GM13977 (cell line): ENCODE results near the gene SLX1A.
A peak's percentile ranks its signal among the peaks of the same experiment; 100 is the strongest.

Experiments used
- DNase-seq: peaks from one replicate; pipeline ENCODE4 v3.0.0; 2012; ENCODE audit warnings: low spot score
- CTCF ChIP-seq: IDR thresholded peaks from 2 replicates; pipeline ENCODE4 v1.5.1; 2012; ENCODE audit warnings: mild to moderate bottlenecking, control low read depth; ENCODE audit not compliant: insufficient read depth; ENCODE audit errors: extremely low read depth, missing control alignments
- in situ Hi-C: fragments of 300-500 bp; cut with MboI; formaldehyde crosslinking; loops from one replicate; pipeline ENCODE4 v1.12.0; 2022; ENCODE audit warnings: low sequenced_read_pairs, low pct_unique_long_range_greater_than_20kb, mixed read lengths, inconsistent platforms; ENCODE audit not compliant: unreplicated experiment

The SLX1A gene

GRCh38 chr16:30184891-30185682 lies 8.6 kb upstream of the SLX1A start:
- DNase-seq: peak; percentile 37
- no peak for TF ChIP-seq CTCF
- in situ Hi-C loops: no loop called here

- DNase-seq: peak; percentile 90
- in situ Hi-C loops: no loop called here
- no peak for TF ChIP-seq CTCF
Measured at GRCh38 chr16:30185683-30186421, 7.8 kb upstream of the SLX1A start.

- peak; percentile 12 for DNase-seq
- in situ Hi-C loops: no loop called here
Measured at GRCh38 chr16:30186444-30186781, 7.3 kb upstream of the SLX1A start.

DNA sequence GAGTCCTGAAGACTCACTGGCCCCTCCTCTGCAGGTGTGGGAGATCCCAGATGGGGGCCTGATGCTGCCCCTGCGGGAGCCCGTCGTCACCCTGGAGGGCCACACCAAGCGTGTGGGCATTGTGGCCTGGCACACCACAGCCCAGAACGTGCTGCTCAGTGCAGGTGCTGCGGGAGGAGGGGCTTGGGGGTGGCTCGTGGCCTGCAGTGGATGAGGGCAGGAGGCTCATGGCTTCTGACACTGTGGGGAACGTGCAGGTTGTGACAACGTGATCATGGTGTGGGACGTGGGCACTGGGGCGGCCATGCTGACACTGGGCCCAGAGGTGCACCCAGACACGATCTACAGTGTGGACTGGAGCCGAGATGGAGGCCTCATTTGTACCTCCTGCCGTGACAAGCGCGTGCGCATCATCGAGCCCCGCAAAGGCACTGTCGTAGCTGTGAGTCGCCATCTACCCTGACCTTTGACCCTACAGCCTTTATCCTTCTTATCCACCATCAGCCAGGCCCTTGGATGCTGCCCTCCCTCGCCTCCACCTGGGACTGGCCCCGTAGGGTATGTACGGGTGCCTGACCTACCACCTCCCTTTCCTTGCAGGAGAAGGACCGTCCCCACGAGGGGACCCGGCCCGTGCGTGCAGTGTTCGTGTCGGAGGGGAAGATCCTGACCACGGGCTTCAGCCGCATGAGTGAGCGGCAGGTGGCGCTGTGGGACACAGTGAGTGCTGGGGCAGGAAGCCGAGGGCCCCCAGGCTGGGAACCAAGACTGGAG lies 6.7 kb upstream of the SLX1A start:
- peak; percentile 89 for TF ChIP-seq CTCF
- DNase-seq: peak; percentile 61
- in situ Hi-C loops: no loop called here

More at GRCh38 chr16:30186444-30186781, 7.3 kb upstream of the SLX1A start:
- no peak for TF ChIP-seq CTCF

- no peak for DNase-seq
- in situ Hi-C loops: no loop called here
Measured at GRCh38 chr16:30187556-30187865, 6.2 kb upstream of the SLX1A start.

More at GRCh38 chr16:30187556-30187865, 6.2 kb upstream of the SLX1A start:
- no peak for TF ChIP-seq CTCF
